Lung (tissue), 12 donors: ENCODE measurements around the gene SLC25A6. TPM values are rescaled to one million over a fixed set of nuclear protein-coding genes. Genes with fewer than 3 reads are reported as not detected.
"Not testable (repeated sequence)": the region's sequence is repeated elsewhere in the genome, so short reads cannot be mapped to it uniquely, and the experiment has no call there.

Experiments used
- ATAC-seq: fragments of 200-7000 bp; cut with Tn5 transposase; one replicate; pipeline ENCODE4 v1.9.1; 2020; ENCODE audit warnings: moderate number of reproducible peaks; ENCODE audit not compliant: insufficient read depth, low FRiP score
- DNase-seq, 3 donors: peaks; one replicate each; pipeline ENCODE4 v3.0.0-alpha.2; 2013 to 2017
- H3K27ac ChIP-seq, 2 donors: one replicate each; pipeline ENCODE4 v1.5.1; 2013; ENCODE audit warnings: mild to moderate bottlenecking in 2 of 2, moderate library complexity in 2 of 2, control low read depth in 1 of 2, inconsistent platforms in 1 of 2, low read depth in 1 of 2, low read length in 1 of 2
- H3K27me3 ChIP-seq, 3 donors: one replicate each; pipeline ENCODE4 v1.5.1; 2013; ENCODE audit warnings: low read length in 2 of 3; ENCODE audit not compliant: control insufficient read depth in 3 of 3, insufficient read depth in 3 of 3
- H3K36me3 ChIP-seq, 4 donors: one replicate each; pipeline ENCODE4 v1.5.1; 2013; ENCODE audit warnings: low read length in 4 of 4, mild to moderate bottlenecking in 1 of 4, moderate library complexity in 1 of 4; ENCODE audit not compliant: control insufficient read depth in 4 of 4, insufficient read depth in 4 of 4
- H3K4me1 ChIP-seq, 5 donors: one replicate each; pipeline ENCODE4 v1.5.1; 2013; ENCODE audit warnings: low read length in 5 of 5, mild to moderate bottlenecking in 2 of 5, moderate library complexity in 1 of 5; ENCODE audit not compliant: control insufficient read depth in 5 of 5, insufficient read depth in 5 of 5
- H3K4me3 ChIP-seq: one replicate; pipeline ENCODE4 v1.5.1; 2013; ENCODE audit warnings: mild to moderate bottlenecking, control low read depth, moderate library complexity
- H3K9ac ChIP-seq, 2 donors: one replicate each; pipeline ENCODE4 v1.5.1; 2013; ENCODE audit warnings: low read length in 2 of 2, control low read depth in 1 of 2; ENCODE audit not compliant: insufficient read depth in 1 of 2
- H3K9me3 ChIP-seq, 4 donors: one replicate each; pipeline ENCODE4 v1.5.1; 2013; ENCODE audit warnings: low read length in 3 of 4, mild to moderate bottlenecking in 1 of 4, moderate library complexity in 1 of 4; ENCODE audit not compliant: control insufficient read depth in 4 of 4, insufficient read depth in 3 of 4
- CTCF ChIP-seq: IDR thresholded peaks from 2 replicates; pipeline ENCODE4 v1.5.1; 2012; ENCODE audit warnings: mild to moderate bottlenecking; ENCODE audit errors: control extremely low read depth, extremely low read depth
- WGBS, 2 donors: extraction: QIAGEN DNeasy Blood & Tissue Kit; methylation state at CpG; one replicate each; pipeline ENCODE4 v1.1.7; 2013; 5-methylcytosine and 5-hydroxymethylcytosine counted together
- polyA plus RNA-seq, 2 donors: library from polyadenylated mRNA; stranded (reverse); fragments of 200-250 nt; gene quantifications; one replicate each; pipeline ENCODE4 v1.2.1, GENCODE V29; 2013
- total RNA-seq, 2 donors: library from RNA; depleted of rRNA in 1 of 2; stranded (reverse); fragments of >200 nt in 1 of 2; gene quantifications; one replicate each; pipeline ENCODE4 v1.2.1, GENCODE V29; 2014 to 2021
- donor health status: control.
- donor health status: control.
- donor health status: Bipolar disorder and iron deficiency.
- donor health status: healthy.
- donor health status: DM: yes; HTN: yes; CAD: no.

The SLC25A6 gene
- total and polyA plus RNA-seq, 4 donors, result 168 to 422 (median 366) TPM

GRCh38 chrX:1378306-1378759 lies 13.6 kb downstream of the SLC25A6 start:
- WGBS, 2 donors, result 90 to 95% methylated on average over 24 of the region's 24 CpGs
- no peak for TF ChIP-seq CTCF
- no peak for ATAC-seq
- Histone ChIP-seq H3K9ac (no peak overlapping the region), H3K27ac (no peak overlapping the region), H3K4me1 (peaks cover 0 to 3% (median 0%) of the 10 kb centered on the region in 5 donors), H3K36me3 (peaks cover 0 to 9% (median 0%) of the 10 kb centered on the region in 4 donors), H3K9me3 (no peaks in the 10 kb centered on the region), H3K4me3 (no peak overlapping the region), H3K27me3 (no peaks in the 10 kb centered on the region)
- no peak for DNase-seq

- H3K27me3 ChIP-seq, result no peaks in the 10 kb centered on the region
- H3K4me1 ChIP-seq, result no peaks in the 10 kb centered on the region
- no peak for TF ChIP-seq CTCF
- no peaks in the 10 kb centered on the region for H3K9me3 ChIP-seq
- H3K27ac ChIP-seq, result no peak overlapping the region
- ATAC-seq, result no peak
- peaks cover 0 to 2% (median 0%) of the 10 kb centered on the region in 4 donors for H3K36me3 ChIP-seq
- no peak for DNase-seq
- no peak overlapping the region for H3K4me3 ChIP-seq
- 79 to 85% methylated on average over 4 of the region's 4 CpGs for WGBS, 2 donors
- H3K9ac ChIP-seq, result no peak overlapping the region
Measured at GRCh38 chrX:1368385-1368698, 23.6 kb downstream of the SLC25A6 start.

- not testable (repeated sequence) for H3K27me3 ChIP-seq, H3K4me1 ChIP-seq, H3K36me3 ChIP-seq, H3K27ac ChIP-seq, DNase-seq, H3K4me3 ChIP-seq, H3K9me3 ChIP-seq, ATAC-seq, H3K9ac ChIP-seq
- 93 to 97% methylated on average over 5 to 45 of the region's 63 CpGs for WGBS, 2 donors
Measured at GRCh38 chrX:1366363-1366762, 25.6 kb downstream of the SLC25A6 start.

- H3K27ac ChIP-seq, result no peak overlapping the region
- peaks cover 0 to 6% (median 0%) of the 10 kb centered on the region in 4 donors for H3K9me3 ChIP-seq
- TF ChIP-seq CTCF, result no peak
- ATAC-seq, result no peak
- no peak overlapping the region for H3K9ac ChIP-seq
- H3K27me3 ChIP-seq, result no peaks in the 10 kb centered on the region
- 94 to 95% methylated on average over 2 of the region's 2 CpGs for WGBS, 2 donors
- no peaks in the 10 kb centered on the region for H3K4me1 ChIP-seq
- no peak for DNase-seq
- H3K36me3 ChIP-seq, result peaks cover 0 to 18% (median 4%) of the 10 kb centered on the region in 4 donors
- no peak overlapping the region for H3K4me3 ChIP-seq
Measured at GRCh38 chrX:1361910-1362309, 30.0 kb downstream of the SLC25A6 start.
